CD1c-positive myeloid dendritic cell (primary cell): ENCODE results near the gene C10orf143.
"Not testable (repeated sequence)": the region's sequence is repeated elsewhere in the genome, so short reads cannot be mapped to it uniquely, and the experiment has no call there.

Source experiments
- DNase-seq: peaks from one replicate; pipeline ENCODE4 v3.0.0-alpha.2; 2016; ENCODE audit errors: extremely low spot score

The C10orf143 gene

GRCh38 chr10:130029209-130029608 is 81.4 kb downstream of the C10orf143 start:
- no peak for DNase-seq

GRCh38 chr10:130028465-130028819 is 82.2 kb downstream of the C10orf143 start:
- no peak for DNase-seq

GRCh38 chr10:130027716-130028464 is 82.7 kb downstream of the C10orf143 start:
- no peak for DNase-seq

- no peak for DNase-seq
These were observed 83.8 kb downstream of the C10orf143 start for GRCh38 chr10:130026670-130027456.

- no peak for DNase-seq
These were observed 84.7 kb downstream of the C10orf143 start for GRCh38 chr10:130025811-130026485.

GRCh38 chr10:130025326-130025725 is 85.3 kb downstream of the C10orf143 start:
- no peak for DNase-seq

GRCh38 chr10:130024779-130025325 is 85.8 kb downstream of the C10orf143 start:
- no peak for DNase-seq

GRCh38 chr10:130024326-130024725 is 86.3 kb downstream of the C10orf143 start:
- DNase-seq, result not testable (repeated sequence)

GRCh38 chr10:130023454-130024230 is 87.0 kb downstream of the C10orf143 start:
- no peak for DNase-seq

- no peak for DNase-seq
These were observed 87.9 kb downstream of the C10orf143 start for GRCh38 chr10:130022511-130023299.

- DNase-seq, result no peak
These were observed 88.5 kb downstream of the C10orf143 start for GRCh38 chr10:130022086-130022485.

GRCh38 chr10:130021383-130021950 is 89.2 kb downstream of the C10orf143 start:
- DNase-seq, result no peak

GRCh38 chr10:130020651-130021382 is 89.8 kb downstream of the C10orf143 start:
- no peak for DNase-seq

GRCh38 chr10:130018730-130019185 is 91.9 kb downstream of the C10orf143 start:
- no peak for DNase-seq

- no peak for DNase-seq
These were observed 92.4 kb downstream of the C10orf143 start for GRCh38 chr10:130018265-130018664.

- DNase-seq, result no peak
These were observed 93.0 kb downstream of the C10orf143 start for GRCh38 chr10:130017631-130018022.

- DNase-seq, result no peak
These were observed 93.5 kb downstream of the C10orf143 start for GRCh38 chr10:130016993-130017630.

GRCh38 chr10:130016095-130016494 is 94.5 kb downstream of the C10orf143 start:
- no peak for DNase-seq

- DNase-seq, result no peak
These were observed 95.4 kb downstream of the C10orf143 start for GRCh38 chr10:130015075-130015695.
